Left kidney (tissue), 2 donors: ENCODE results near the gene CDYL. TPM values are rescaled to one million over a fixed set of nuclear protein-coding genes. Genes with fewer than 3 reads are reported as not detected.

Source experiments
- DNase-seq: peaks from one replicate; pipeline ENCODE4 v3.0.0-alpha.2; 2013
- polyA plus RNA-seq: library from polyadenylated mRNA; unstranded; fragments of 120-200 nt; gene quantifications from one replicate; pipeline ENCODE4 v1.2.1, GENCODE V29; 2013; ENCODE audit not compliant: insufficient read length

The CDYL gene
- polyA plus RNA-seq, 1 donor, result 27.7 TPM

DNA sequence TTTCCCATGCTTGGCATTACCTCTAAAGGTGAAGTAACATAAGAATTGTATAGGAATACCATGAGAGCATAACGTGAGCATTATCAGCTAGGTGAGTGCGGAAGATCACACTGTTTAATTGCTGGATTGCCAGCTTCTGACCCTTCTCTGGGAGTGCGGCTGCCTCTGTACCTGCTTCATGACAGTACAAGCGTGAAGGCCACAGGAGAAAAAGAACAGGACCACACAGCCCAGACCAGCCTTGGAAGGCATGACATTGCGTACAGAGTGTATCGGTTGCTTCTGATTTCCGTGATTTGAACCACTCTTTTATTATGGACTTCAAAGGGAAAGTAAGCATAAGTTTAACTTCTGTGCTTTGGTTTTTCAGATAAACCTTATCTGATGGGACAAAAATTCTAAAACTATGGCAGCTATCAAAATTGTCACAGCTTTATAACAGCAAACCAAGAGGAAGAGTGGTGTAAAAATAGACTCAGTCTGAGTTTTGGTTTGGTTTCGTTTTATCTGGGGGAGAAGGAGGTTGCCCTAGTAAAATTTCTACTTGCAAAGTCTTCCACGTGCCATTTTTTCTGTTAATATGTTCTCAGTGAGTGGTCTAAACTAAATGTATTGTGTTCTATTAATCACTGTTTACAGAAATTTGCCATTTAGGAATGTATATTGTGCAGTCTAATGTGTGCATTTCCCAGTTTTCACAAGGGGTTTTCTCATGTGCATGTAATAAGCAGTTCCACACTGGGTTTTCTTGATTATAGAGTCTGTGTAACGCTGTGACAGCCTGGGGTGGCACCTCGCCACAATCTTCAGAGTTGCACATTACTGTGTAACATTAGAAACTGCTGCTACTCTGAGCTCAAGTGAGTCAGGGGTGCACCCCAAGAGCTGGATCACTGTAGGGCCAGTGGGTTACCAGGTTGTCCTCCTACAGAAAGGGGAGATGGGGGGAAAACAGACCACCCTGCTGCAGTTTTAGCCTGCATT lies 130.4 kb downstream of the CDYL start:
- no peak for DNase-seq

DNA sequence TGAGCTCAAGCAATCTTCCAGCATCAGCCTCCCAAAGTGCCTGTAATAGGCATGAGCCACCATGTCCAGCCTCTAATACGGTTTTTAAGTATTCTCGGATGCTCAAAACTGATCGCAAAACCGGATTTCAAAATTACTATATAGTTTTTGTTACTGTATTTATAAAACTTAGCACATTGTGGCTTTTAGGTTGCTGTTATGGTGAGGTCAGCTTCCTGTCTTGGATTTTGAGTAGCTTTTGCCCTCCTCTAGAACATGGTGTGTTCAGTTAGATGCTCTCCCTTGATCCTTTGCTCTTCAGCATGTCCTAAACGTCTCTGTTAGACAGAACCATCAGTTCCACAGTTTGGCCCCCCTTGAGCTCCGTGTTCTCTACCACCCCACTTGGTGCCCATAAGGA lies 131.4 kb downstream of the CDYL start:
- DNase-seq, result no peak

DNA sequence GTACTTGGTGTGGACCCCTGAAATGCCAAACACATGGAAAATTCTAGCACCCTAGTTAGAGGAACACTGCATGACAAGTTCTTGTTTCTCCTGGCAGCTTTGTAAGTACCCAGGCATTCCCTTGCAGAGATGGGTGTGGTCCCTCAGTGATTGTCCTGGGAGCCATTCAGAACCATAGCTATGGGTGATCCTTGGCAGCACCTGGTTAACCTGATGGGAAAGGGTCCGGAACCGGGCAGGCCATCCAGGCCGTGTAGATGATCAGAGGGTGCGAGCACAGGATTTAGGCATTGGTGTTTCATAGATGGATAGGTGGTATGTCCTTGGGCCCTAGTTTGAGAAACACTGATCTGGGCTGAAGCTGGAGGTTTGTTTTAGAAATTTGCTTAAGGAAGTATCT lies 131.9 kb downstream of the CDYL start:
- no peak for DNase-seq

DNA sequence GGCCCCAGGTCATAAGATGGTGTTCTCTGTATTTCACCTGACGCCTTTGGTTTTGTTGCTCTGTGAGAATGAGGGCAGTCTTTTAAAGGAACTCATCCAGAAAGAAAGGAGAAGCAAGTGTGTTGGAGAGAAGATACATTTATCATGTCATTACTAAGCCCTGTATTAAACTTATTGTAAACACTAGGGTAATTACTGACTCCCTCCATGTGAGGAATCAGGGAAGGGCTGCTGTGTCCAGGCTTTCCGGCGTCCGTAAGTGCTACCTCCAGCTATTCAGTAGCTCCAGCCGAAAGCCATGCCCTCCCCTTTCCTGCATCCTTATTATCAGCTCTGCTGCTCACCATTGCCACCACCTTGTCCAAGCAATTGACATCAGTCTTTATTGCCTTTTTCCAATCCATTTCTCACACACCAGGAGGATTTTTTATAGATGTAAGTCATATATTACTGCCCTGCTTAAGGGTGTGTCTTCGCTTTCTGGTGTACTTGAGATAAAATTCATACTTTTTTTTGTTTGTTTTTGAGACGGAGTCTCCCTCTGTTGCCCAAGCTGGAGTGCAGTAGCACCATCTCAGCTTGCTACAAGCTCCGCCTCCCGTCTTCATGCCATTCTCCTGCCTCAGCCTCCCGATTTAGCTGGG lies 133.0 kb downstream of the CDYL start:
- DNase-seq, result no peak

DNA sequence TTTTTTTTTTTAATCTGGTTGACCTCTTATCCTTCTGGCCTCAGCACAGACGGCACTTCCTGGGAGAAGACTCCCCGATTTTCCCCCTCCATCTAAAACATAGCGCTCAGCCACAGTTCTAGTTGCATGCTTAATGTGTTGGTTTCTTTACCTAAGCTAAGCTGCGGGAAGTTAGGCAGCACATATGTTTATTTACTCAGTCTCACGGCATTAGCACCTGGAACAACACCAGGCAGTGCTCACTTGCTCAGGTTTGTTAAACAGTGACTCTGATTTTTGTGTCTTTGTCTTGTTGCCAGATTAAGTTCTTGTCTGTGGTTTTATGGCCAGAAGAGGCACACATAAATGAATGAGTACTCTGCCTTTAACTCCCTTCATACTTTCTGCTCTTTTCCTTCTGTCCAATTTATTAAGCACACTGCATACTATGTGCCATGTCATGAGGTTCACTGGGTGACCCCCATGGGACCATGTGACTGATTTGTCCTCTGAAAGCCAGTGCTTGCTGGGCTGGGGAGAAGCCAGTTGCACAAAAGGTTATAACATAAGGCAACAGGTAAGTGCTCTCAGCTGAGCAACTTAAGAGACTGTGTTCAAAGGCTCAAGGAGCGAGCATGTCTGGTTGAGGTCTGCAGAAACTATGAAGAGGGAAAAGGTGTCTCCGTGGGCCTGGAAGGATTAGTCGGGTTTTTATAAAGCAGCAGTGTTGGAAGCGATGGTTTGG lies 134.0 kb downstream of the CDYL start:
- DNase-seq, result no peak

DNA sequence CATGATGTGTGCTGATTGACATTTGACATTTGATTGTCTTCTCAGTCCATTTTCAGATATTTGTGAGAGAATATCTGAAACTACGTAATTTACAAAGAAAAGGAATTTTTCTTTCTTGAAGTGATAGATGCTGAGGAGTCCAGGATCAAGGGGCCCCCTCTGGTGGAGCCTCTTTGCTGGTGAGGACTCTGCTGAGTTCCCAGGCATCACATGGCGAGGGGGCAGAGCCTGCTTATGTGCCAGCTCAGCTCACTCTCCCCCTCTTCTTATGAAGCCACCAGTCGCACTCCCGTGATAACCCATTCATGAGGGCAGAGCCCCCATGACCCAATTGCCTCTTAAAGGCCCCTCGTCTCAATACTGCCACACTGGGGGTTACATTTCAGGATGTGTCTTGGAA lies 136.4 kb downstream of the CDYL start:
- no peak for DNase-seq

DNA sequence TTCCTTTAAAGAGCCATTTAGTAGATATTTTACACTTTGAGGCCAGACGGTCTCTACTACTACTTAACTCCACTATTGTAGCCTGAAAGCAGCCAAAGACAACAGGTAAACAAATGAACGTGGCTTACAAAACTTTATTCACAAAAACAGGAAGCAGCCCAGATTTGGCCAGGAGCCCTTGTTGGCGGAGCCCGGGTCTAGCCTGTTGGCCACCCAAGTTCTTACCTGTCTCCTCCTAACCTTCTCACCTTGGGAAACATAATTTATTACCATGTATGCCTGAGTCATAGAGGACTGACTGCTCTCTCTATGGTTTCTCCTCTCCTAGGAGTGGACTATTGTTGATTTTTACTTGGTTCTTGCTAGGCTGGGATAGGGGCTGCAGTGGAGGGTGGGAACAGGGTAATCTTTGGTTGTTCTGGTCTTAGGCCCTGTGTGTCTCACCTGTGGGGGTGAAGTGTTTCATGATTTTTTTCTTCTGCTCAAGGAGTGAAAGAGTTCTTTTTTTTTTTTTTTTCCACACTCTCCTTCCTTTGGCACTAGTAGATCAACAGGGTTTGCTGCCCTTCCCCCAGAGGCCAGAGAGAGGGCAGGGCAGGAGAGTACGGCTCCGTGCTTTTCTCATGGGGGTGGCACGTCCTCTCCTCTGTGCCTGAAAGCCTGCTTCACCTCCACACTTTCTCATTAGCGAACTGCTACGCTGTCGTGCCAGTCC lies 137.7 kb downstream of the CDYL start:
- no peak for DNase-seq

DNA sequence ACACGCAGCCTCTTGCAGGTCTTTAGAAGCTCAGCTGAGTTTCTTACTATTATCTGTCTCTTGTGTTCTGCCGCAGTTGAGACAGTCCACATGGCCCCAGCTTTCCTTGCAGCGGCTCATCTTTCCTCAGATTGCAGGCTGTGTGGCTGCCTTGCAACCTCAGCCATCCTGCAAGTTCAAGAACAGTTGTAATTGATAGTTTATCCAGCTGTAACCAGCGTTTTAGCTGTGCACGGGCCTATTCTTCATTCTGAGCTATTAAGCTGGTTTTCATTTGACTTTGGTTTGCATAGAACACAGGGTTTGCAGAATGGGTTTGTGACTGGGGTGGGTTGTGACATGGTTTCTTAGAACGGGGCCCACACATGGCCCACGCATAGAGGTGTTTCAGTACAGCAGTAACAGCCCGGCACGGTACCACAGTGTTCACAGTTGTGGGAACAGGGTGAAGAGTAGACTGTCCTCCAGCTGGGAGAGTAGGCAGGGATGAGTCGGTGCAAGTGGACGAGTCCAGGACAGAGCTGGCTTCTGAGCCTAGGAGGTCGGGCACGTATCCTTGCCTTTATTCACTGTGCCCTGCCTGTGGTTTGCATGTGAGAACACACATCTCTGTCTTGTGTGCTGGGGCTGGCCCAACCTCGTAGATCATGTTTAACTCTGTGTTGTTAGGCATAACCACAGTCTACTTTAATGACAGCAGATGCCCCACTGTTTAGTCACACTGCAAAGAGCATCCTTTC lies 138.4 kb downstream of the CDYL start:
- peak; percentile 62 for DNase-seq

DNA sequence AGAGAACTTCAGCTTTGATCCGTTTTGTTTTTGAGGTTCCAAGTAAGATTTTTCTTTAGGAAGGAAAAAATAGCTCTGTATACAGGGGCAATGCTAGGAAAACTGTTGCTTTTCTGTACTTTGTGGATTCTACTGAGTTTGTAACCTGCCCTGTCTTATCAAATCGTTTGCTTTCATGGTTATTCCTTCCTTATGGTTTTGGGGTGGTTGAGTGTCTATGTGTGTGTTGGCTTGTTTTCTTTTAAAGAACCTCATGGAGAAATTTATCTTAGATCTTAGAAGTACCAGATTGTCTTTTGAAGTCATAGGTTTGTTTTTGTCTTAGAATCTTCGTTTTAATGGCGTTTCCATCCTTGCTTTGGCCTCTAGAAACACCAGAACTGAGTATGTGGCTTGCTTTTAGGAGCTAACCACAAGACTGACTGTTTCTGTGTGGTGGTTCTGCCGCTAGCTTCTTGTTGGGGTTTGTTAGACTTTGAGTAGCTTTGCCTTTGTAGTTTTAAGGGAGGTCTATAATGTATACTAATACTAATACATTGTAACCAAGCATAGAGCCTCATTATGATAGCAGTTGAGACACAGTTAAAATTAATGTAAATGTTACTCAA lies 140.9 kb downstream of the CDYL start:
- no peak for DNase-seq

DNA sequence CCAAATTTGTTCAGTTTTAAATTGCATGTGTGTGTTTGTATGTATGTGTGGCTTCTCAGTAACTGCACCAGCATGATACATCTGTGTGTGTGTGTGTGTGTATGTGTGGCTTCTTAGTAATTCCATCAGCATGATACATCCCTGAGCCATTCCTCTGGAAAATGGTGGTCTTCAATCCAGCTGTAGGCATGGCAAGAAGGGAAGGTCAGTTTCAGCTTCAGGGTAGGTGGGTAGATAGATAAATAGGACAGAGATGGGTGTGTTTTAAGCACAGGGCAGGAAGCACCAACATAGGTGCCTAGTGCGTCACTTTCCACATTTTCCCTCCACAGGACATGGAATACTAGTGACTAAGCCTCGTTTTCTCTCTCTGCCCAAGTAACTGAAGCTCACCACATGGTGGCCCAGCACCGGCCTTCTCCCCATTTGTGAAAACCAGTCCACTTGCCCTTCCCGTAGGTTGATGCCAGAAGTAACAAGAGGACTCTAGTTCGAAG lies 144.8 kb downstream of the CDYL start:
- no peak for DNase-seq

DNA sequence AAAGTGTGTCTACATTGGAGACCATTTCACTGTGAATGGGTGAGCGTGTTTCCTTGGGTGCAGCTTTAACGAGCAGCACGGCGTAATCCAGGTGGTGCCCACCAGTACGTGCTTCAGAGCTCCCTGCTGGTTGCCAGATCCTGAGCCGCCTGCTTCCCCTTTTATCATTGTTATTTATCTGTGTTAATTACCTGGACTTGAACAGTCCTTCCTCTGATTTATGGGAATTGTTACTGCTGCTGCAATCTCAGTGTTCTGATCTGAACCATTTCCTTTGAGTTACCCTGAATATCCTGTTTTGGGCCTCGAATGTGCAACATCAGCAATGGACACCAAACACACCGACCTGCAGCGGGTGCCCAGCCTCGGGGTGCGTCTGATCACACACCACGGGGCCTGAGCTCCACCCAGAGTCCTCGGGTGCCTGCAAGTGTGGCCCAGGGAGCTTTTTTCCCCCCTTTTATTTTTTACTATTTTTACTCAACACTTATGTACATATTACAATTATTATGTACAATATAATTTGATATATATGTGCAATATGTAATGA lies 146.4 kb downstream of the CDYL start:
- no peak for DNase-seq

DNA sequence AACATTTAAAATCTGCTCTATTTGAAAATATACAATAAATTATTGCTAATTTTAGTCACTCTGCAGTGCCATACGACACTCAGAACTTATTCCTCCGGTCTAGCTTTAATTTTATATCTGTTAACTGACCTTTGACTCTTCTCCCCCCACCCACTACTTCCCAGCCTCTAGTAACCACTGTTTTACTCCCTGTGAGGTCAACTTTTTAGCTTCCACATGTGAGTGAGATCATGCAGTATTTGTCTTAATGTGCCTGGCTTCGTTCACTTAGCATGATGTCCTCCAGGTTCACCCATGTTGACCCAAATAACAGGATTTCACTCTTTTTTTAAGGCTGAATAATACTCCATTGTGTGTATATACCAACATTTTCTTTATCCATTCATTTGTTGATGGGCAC lies 146.9 kb downstream of the CDYL start:
- no peak for DNase-seq

DNA sequence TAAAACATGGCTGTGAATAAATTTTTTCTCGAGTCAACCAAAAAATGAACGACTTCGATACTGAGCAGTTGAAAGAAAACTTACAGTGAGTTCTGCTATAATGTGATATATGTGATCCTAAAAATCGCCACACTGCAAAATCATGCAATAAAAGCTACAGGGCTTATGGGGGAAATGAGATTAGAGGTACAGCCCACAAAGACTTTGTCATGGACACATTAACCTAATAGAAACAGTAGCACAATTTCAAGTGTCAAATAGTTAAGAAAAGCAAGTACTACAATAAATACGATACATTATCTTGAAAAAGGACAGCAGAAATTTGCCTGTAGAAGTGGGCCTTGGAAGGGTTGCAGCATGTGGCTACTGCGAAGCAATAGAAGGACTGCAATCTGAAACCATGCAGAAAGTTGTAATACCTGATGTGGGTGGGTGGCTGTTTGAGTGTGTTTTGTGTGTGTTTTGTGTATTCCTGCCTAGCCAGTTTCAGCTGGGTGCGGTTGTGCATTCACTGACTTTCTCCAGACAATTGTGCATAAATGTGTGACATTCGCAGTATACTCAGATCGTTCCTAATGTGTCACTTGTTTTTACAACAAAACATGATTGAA lies 148.6 kb downstream of the CDYL start:
- no peak for DNase-seq

DNA sequence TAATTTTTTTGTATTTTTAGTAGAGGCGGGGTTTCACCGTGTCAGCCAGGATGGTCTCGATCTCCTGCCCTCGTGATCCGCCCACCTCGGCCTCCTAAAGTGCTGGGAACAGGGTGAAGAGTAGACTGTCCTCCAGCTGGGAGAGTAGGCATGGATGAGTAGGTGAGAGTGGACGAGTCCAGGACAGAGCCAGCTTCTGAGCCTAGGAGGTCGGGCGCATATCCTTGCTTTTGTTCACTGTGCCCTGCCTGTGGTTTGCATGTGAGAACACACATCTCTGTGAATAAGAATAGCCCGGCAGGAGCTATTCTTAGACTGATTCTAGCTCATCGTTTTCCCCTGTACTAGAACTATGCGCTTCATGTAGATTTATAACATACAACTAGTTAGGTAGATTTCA lies 149.4 kb downstream of the CDYL start:
- DNase-seq, result no peak

DNA sequence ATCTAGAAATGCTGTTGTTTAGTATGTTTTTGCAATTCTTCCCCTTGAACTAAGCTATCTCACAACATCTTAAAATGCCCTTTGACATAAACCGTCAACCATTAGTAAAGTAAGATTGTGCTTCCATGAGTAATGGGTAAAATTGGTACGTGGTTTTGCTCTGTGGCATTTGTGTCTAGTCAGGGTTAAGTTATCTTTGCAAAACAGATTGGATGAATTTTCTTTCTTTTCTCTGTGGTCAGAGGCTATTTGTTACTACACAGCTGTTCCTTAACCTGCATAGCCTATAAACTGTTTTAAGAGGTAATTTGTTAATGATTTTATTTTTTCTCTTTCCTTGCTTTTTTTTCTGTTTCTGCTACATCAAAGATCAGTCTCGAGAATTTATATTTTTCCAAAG lies 152.2 kb downstream of the CDYL start:
- no peak for DNase-seq

DNA sequence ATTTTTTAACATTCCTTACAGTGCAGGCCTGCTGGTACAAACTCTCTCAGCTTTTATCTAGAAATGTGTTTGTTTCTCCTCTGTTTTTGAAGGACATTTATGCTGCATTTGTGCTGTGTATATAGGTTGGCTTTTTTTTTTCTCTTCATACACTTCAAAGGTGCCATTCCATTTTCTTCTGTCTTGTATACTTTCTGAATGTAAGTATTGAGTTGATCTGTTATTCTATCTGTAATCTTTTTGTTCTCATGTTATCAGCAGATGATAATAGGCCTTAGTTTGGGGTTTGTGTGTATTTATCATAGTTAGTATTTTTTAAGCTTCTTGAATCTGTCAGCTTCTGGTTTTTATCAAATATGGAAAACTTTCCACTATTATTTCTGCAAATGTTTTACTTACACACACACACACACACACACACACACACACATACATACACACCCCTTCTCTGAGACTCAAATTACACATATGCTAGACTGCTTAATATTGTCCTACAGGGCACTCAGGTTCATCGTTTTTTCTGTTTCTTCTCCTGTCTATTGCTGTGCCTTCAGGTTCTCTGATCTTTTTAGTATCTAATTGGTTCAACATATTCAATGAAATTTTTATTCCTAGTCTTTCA lies 153.0 kb downstream of the CDYL start:
- no peak for DNase-seq

DNA sequence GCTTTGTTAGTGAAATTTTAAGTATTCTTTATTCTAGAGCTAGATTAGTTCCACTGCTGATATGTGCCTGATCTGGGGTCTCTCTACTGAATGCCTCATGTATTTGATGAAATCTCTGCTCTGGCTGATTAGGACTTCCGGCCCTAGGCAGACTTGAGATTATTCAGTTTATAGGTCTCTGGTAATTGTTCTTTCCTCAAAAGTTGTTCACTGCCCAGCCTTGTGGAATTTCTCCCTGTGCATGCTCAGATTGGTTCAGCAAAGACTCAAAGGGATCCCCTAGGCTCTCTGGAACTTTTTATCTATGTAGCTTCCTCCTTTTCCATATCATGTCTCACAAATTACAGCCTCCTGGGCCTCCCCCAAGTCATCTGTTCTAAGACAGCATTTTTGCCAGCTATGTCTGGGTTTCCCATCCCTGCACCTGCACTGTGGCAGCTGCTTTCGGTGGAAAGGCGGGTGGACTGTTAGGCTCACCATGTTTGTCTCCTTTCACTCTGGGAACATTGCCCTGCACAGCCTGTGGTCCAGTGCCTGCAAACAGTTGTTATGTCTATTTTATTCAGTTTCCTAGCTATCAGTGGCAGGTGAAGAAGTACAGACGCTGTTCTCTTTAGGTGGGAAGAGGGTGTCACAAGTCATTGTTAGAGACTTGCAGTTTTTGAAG lies 154.0 kb downstream of the CDYL start:
- DNase-seq, result no peak

DNA sequence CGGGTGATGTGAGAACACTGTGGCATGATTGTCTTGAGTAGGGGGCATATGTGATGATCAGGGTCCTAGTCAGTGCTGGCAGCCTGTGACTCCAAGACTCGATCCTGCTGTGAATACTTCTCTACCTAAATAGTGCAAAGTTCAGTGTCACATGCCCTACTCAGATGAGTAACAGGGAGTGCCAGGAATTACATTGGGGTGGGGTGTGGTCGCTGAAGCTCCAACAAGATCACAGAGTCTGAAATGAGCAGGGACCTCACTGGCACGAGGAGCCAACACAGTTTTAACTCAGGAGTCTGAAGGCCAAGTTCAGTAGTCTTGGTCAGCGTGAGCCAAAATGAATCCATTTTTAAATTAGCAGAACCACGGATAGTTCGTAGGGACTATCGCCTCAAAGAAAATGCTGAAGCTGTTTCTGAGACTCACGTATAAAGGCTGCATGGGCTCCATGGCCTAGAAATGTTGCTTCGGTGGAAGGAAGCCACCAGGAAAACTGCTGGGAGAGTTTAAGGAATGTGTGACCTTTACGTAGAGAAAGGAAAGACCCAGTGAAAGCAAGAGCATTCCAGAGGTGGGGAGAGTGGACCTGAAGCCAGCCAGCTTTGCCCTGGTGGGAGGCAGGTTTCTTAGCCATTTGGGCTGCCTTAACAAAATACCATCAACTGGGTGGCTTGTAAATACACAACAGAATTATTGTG lies 155.5 kb downstream of the CDYL start:
- DNase-seq, result no peak
